ENCODE data around the gene CEACAM8.

Gene CEACAM8

DNA sequence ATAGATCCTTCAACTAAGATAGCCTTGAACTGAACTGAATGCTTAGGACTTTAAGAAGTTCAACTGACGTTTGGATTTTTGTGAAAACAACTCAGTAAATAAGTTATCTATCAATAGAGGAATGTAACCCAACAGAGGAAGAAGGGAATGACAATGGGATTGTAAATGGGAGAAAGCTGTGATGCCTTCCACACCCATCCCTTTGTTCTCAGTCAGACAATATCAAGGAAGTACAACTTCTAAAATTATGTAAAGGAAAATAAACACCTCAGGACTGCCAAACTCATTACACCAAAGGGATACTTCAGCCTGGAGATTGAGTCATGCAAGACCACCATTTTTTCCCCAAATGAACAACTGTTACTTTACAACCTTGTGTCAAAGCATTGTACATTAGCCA, 21.1 kb downstream of the CEACAM8 start:
- no peak for TF ChIP-seq CTCF (conservative IDR thresholded peaks at IDR 0.05; ENCODE audit: control insufficient read depth, insufficient read depth, low read depth, low read length)
- no peak for DNase-seq (ENCODE audit: low read depth)
- no peak overlapping the region for H3K4me3 ChIP-seq (ENCODE audit: control insufficient read depth, low read depth, low read length)

GRCh38 chr19:42571116-42571515, 23.6 kb downstream of the CEACAM8 start:
- no peak for TF ChIP-seq CTCF (conservative IDR thresholded peaks at IDR 0.05; ENCODE audit: control insufficient read depth, insufficient read depth, low read depth, low read length)
- no peak for DNase-seq (ENCODE audit: low read depth)
- no peak overlapping the region for H3K4me3 ChIP-seq (ENCODE audit: control insufficient read depth, low read depth, low read length)

DNA sequence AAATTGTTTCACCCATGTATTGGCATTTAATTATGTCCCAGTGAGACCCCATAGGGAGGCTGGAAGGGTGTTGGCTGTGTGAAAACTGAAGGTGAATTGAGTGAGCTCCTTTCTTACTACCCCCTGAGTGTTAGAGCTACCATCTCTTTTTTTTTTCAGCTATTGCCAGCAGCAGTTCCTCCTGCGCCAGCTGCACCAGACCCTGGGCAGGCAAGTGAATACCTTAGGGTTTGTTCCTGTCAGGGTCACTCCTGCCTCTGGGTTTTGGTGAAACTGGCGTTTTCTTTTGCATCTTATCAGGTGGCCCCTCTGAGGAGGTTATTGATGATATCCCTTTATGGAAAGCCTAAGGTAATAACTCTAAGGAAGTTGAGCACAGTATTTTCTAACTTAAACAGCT, 25.5 kb downstream of the CEACAM8 start:
- no peak for DNase-seq (ENCODE audit: low read depth)
- TF ChIP-seq CTCF (conservative IDR thresholded peaks at IDR 0.05; ENCODE audit: control insufficient read depth, insufficient read depth, low read depth, low read length) = no peak
- no peak overlapping the region for H3K4me3 ChIP-seq (ENCODE audit: control insufficient read depth, low read depth, low read length)

GRCh38 chr19:42568006-42568405, 26.7 kb downstream of the CEACAM8 start:
- no peak for DNase-seq (ENCODE audit: low read depth)
- no peak overlapping the region for H3K4me3 ChIP-seq (ENCODE audit: control insufficient read depth, low read depth, low read length)
- TF ChIP-seq CTCF (conservative IDR thresholded peaks at IDR 0.05; ENCODE audit: control insufficient read depth, insufficient read depth, low read depth, low read length) = no peak

DNA sequence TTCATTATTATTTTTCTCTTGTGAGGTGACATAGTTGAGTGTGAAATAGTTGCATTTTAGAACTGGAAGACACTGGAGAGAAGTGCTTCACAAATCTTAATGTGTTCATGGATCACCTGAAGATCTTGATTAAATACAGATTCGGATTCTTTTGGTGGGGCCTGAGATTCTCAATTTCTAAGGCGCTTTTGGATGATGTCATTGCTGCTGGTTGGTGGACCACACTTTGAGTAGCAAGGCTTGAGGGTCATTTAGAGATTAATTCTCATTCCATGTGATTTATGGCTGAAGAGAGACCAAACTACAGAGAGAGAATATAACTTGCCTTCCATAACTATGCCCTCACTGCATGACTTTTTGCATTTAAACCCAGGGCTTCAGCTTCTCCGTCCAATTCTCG, 27.2 kb downstream of the CEACAM8 start:
- no peak for DNase-seq (ENCODE audit: low read depth)
- no peak overlapping the region for H3K4me3 ChIP-seq (ENCODE audit: control insufficient read depth, low read depth, low read length)
- no peak for TF ChIP-seq CTCF (conservative IDR thresholded peaks at IDR 0.05; ENCODE audit: control insufficient read depth, insufficient read depth, low read depth, low read length)

DNA sequence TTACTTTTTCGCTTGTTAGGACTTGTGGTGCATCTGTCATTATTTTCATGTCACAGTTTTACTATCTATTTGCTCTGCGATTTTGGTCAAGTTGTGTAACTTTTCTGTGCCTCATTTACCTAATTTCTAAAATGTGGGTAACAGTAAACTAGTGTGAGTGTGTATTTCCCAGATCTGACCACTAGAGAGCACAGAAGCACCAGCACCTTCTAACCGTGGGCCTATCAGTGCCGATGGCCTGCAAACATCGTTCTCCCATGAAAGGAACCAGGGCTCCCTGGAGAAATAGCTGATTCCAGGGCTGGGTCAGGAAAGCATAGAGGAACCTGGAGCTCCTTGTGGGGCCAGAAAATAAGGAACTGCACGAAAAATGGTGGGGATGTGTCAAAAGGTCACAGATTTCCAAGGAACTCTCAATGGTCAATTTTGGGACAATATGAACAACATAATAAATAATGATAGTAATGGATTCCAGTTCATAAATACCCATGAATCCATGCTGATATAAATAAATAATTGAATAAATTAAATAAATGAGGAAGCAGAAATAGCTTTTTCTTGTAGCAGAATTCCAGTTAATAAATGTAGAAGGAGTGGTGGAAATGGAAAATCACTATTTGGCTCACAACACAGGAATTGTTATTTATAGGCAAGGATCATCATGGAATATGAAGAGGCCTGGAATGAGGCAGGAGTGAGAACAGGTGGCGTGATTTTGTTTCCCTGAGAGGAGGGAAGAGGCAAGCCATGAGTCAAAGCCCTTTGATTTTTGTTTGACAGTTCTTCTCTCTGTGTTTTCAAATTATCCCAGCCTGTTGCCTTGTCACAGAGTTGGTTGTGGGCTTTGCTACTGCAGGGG, 31.1 kb downstream of the CEACAM8 start:
- H3K4me3 ChIP-seq (ENCODE audit: control insufficient read depth, low read depth, low read length) = no peak overlapping the region
- peak; percentile 65 for TF ChIP-seq CTCF (conservative IDR thresholded peaks at IDR 0.05; ENCODE audit: control insufficient read depth, insufficient read depth, low read depth, low read length)
- DNase-seq (ENCODE audit: low read depth) = peak; percentile 43

All from fibroblast of mammary gland (primary cell).